Measurements from ENCODE around the gene TMEM132D.

The TMEM132D gene

GRCh38 chr12:129594098-129594497 lies 309.7 kb downstream of the TMEM132D start:
- peaks cover 17% of the 10 kb centered on the region for H3K9me3 Mint-ChIP-seq
- H3K4me1 Mint-ChIP-seq: peaks cover 29% of the 10 kb centered on the region
- no peak overlapping the region for H3K4me3 Mint-ChIP-seq
- H3K36me3 Mint-ChIP-seq (ENCODE audit: low read depth): no peaks in the 10 kb centered on the region
- H3K27me3 Mint-ChIP-seq (ENCODE audit: low read depth, poor library complexity): peaks cover 5% of the 10 kb centered on the region
- no peak overlapping the region for H3K27ac Mint-ChIP-seq
- no peak for TF ChIP-seq CTCF (IDR thresholded peaks at IDR 0.05)
- no peak for DNase-seq

- H3K4me1 Mint-ChIP-seq: peaks cover 13% of the 10 kb centered on the region
- H3K27me3 Mint-ChIP-seq (ENCODE audit: low read depth, poor library complexity): peaks cover 5% of the 10 kb centered on the region
- DNase-seq: no peak
- peaks cover 25% of the 10 kb centered on the region for H3K9me3 Mint-ChIP-seq
- no peak overlapping the region for H3K4me3 Mint-ChIP-seq
- peaks cover 5% of the 10 kb centered on the region for H3K36me3 Mint-ChIP-seq (ENCODE audit: low read depth)
- TF ChIP-seq CTCF (IDR thresholded peaks at IDR 0.05): no peak
- H3K27ac Mint-ChIP-seq: no peak overlapping the region
Measured at GRCh38 chr12:129592449-129592848, 311.4 kb downstream of the TMEM132D start.

GRCh38 chr12:129589503-129589902 lies 314.3 kb downstream of the TMEM132D start:
- DNase-seq: no peak
- no peaks in the 10 kb centered on the region for H3K4me1 Mint-ChIP-seq
- peaks cover 29% of the 10 kb centered on the region for H3K9me3 Mint-ChIP-seq
- H3K27ac Mint-ChIP-seq: no peak overlapping the region
- H3K36me3 Mint-ChIP-seq (ENCODE audit: low read depth): peaks cover 9% of the 10 kb centered on the region
- peaks cover 8% of the 10 kb centered on the region for H3K27me3 Mint-ChIP-seq (ENCODE audit: low read depth, poor library complexity)
- H3K4me3 Mint-ChIP-seq: no peak overlapping the region
- TF ChIP-seq CTCF (IDR thresholded peaks at IDR 0.05): no peak

GRCh38 chr12:129588142-129588541 lies 315.7 kb downstream of the TMEM132D start:
- peaks cover 29% of the 10 kb centered on the region for H3K9me3 Mint-ChIP-seq
- H3K27me3 Mint-ChIP-seq (ENCODE audit: low read depth, poor library complexity): peaks cover 9% of the 10 kb centered on the region
- peaks cover 9% of the 10 kb centered on the region for H3K36me3 Mint-ChIP-seq (ENCODE audit: low read depth)
- no peaks in the 10 kb centered on the region for H3K4me1 Mint-ChIP-seq
- TF ChIP-seq CTCF (IDR thresholded peaks at IDR 0.05): no peak
- H3K27ac Mint-ChIP-seq: no peak overlapping the region
- H3K4me3 Mint-ChIP-seq: no peak overlapping the region
- DNase-seq: no peak

DNA sequence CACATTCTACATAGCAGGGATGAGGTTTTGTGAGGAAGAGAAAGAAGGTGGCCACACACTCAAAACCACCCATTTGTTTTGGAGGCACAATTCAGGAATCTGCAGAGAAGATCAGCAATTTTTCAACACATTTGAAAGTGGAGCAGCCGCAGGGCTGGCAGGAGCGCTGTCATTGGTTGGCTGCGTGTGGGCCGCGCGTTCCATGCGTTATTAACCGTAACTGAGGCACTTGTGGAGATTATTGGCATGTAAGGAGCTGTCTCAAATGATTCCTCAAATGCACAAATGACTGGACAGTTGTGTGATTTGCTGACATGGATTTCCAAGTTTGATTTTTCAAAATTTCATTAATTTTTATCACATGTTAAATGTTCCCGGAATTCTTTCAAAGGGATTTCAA lies 318.5 kb downstream of the TMEM132D start:
- DNase-seq: no peak
- H3K4me1 Mint-ChIP-seq: peaks cover 5% of the 10 kb centered on the region
- peaks cover 9% of the 10 kb centered on the region for H3K36me3 Mint-ChIP-seq (ENCODE audit: low read depth)
- H3K27ac Mint-ChIP-seq: no peak overlapping the region
- H3K4me3 Mint-ChIP-seq: no peak overlapping the region
- H3K27me3 Mint-ChIP-seq (ENCODE audit: low read depth, poor library complexity): peaks cover 12% of the 10 kb centered on the region
- peaks cover 29% of the 10 kb centered on the region for H3K9me3 Mint-ChIP-seq
- TF ChIP-seq CTCF (IDR thresholded peaks at IDR 0.05): no peak

DNA sequence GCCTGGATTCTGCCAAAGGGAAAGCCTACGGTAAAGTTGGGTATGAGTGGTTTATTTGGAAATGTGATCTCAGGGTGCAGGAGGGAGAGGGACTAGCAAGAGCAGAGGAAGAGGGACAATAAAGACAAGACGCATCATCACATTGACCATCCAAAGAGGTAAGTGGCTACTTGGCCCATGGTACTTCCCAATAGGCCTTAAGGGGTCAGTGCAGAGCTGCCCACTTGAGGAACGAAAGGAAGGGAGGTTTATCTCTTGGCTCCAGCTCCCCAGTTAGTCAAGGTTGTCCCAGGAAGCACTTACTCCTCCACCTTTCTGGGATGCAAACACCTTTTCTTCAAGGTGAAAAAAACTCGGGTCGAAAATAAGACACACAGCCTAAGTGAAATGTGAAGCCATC lies 323.9 kb downstream of the TMEM132D start:
- no peak for DNase-seq
- no peak overlapping the region for H3K27ac Mint-ChIP-seq

More for the DNA sequence above, 323.9 kb downstream of the TMEM132D start:
- H3K36me3 Mint-ChIP-seq (ENCODE audit: low read depth): no peaks in the 10 kb centered on the region
- H3K4me1 Mint-ChIP-seq: peaks cover 5% of the 10 kb centered on the region
- H3K4me3 Mint-ChIP-seq: no peak overlapping the region
- no peak for TF ChIP-seq CTCF (IDR thresholded peaks at IDR 0.05)
- H3K27me3 Mint-ChIP-seq (ENCODE audit: low read depth, poor library complexity): peaks cover 4% of the 10 kb centered on the region
- H3K9me3 Mint-ChIP-seq: no peaks in the 10 kb centered on the region

Measured in nephron progenitor cell (in vitro differentiated cells).